Stimulated activated CD8-positive, alpha-beta memory T cell treated with anti-CD3 and anti-CD28 coated beads, Interleukin-4, amount 100 ng/mL, for 24 hours (primary cell): ENCODE measurements around the gene ERFE.

Source experiments
- DNase-seq: peaks from one replicate; pipeline ENCODE4 v3.0.0-alpha.2; 2020; ENCODE audit warnings: low read depth

Gene ERFE

DNA sequence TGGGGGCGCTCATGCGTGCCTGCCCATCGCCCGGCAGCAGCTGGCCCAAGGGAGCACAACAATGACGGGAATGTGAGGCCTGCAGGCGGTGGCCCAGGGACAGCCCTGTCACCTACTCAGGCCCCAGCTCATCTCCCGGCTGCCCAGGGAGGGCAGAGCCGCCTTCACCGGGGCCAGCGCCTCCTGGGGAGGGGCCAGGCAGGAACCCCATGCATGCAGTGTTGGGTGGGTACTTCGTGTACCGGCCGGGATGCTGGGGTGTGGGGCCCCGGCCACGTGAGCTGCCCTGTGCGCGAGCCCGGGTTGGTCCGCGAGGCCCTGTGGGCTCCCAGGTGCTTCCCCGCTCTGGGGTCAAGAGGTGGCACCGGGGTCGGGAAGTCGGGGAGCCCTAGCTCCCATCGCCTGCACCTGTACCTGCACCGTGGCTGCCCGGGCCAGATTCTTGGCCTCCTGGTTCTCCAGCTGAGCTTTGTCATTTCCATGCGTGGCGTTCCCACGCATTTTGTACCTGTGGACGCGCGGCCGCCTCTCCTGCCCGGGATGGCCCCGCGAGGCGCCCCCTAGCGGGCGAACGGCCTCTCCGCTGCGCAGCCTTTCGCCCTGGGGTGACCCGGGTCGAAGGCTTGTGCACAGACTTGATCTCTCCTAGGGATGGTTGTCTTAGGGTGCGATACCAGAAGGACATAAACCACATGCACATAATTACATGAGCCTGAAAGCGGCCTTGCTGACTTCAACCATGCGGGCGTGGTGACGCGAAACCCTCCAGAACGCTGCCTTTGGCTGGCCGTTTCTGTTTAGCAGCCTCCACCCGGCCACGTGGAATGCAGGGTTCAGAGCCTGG, 19.4 kb upstream of the ERFE start:
- peak; percentile 22 for DNase-seq

DNA sequence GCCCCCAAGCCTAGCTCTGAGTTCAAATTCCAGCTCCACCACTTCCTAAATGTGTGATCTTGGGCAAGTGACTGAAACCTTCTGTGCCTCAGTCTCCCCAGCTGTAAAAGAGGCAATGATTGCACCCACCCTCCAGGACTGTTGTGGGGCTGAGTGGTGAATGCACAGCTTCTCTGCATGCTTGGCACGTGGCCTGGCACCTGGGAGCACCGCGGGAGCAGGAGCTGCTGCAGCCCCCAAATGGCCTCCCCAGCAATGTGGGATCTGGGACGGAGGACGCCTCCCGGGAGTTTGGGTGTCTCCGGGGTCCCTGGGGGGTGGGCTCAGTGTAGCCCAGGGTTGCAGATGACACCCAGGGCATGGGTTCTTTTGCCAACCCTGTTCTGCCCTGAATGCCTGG, 18.7 kb upstream of the ERFE start:
- no peak for DNase-seq

DNA sequence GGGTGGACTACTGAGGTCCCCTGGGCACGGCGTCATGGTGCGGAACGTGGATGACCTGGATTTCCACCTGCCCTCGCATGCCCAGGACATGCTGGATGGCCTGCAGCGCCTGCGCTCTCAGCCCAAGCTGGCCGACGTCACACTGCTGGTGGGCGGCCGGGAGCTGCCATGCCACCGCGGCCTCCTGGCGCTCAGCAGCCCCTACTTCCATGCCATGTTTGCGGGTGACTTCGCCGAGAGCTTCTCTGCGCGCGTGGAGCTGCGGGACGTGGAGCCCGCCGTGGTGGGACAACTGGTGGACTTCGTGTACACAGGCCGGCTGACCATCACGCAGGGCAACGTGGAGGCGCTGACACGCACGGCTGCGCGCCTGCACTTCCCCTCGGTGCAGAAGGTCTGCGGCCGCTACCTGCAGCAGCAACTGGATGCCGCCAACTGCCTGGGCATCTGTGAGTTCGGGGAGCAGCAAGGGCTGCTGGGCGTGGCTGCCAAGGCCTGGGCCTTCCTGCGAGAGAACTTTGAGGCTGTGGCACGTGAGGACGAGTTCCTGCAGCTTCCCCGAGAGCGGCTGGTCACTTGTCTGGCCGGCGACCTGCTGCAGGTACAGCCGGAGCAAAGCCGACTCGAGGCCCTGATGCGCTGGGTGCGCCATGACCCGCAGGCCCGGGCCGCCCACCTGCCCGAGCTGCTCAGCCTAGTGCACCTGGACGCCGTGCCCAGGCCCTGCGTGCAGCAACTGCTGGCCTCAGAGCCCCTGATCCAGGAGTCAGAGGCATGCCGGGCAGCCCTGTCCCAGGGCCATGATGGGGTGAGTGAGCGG, 17.8 kb upstream of the ERFE start:
- no peak for DNase-seq

DNA sequence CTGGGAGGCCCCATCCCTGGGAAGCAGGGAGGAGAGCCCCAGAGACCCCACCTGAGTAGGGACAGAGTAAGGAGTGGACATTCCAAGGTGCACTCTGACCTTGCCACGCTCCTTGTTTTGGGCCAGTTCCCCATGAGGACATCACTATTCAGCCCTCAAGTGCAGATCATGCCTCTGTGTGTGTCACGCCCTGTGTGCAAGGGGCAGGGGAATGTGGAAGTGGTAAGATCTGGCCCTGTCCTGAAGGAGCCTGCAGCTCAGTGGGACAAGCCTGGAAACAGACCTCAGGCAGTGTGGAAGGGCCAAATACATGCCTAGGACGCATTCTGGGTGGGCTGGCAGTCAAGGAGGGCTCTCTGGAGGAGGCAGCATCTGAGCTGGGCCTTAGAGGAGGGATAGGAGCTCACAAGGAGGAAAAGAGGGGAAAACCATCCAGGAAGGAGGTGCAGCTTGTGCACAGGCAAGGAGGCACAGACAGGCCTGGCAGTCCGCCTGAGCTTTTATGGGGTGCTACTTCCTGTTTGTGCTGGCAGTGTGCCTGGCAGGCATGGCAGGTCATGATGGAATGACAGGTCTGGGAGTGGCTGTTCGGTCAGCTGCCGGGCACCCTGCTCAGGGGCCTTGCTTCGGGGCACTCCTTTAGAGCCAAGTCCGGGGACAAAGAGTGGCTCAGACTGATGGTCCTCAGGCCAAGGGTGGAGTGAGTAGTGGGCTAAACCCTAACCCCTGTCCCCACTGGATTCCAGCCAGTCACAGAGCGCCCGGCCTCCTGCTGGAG, 17.0 kb upstream of the ERFE start:
- DNase-seq: no peak

DNA sequence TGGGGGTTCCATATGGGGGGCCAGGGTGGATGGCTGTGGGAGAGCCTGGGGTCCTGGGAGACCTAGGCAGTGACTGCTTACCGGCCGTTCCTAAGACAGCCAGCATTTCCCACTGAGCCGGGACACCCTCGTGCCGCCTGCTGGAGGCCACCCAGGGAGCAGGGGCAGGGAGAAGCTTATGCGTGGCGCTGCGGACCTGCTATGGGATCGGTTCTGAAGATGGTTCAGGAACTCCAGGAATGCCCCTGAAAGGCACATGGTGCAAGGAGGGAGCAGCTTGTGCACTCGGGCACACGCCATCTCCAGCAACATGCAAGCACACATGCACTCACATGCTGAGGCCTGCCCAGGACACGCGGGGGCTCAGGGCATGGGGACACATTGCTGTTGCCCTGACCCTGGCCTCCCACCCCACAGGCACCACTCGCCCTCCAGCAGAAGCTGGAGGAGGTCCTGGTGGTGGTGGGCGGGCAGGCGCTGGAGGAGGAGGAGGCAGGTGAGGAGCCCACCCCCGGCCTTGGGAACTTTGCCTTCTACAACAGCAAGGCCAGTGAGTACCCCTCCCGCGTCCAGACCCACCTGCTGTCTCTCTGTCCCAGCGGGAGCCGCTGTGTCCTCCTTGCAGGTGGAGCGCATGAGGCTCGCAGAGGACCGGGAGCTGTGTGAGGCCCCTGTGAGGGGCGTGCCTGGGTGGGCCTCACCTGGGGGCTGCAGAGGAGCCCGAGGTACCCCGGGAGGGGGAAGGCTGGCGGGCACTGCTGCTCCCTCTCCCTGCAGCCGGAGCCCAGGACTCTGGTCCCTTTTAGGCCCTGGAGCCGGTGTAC, 16.2 kb upstream of the ERFE start:
- DNase-seq: no peak

DNA sequence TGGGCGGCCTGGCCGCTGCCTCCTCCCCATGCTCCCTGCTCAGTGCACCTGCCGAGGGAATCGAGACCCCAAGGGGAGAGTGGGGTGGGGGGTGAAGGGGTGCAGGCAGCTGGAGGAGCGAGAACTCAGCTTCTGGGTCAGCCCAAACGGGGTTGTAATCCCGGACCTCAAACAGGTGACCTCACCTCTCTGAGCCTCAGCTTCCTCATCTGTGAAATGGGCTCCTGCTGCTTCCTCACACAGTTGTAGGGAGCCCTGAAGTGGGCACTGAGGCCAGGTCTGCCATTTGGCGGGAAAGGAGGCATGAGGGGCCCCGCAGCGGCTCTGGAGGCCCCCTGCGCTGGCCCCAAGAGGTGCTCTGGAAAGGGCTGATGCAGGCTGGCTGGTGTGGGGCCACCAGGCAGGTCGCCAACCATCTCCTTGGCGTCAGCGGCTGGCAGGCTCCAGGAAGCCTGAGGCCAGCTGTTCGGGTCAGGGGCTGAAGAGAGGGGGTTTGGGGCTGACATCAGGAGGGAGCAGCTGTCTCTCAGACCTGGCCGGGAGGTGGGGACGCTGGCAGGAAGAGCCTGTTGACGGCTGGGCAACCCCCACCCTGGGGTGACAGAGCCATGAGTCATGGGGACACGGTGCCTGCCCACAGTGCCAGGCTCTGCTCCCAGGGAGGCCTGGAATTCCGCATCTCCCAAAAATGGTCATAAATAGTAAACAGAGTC, 15.4 kb upstream of the ERFE start:
- DNase-seq: no peak

DNA sequence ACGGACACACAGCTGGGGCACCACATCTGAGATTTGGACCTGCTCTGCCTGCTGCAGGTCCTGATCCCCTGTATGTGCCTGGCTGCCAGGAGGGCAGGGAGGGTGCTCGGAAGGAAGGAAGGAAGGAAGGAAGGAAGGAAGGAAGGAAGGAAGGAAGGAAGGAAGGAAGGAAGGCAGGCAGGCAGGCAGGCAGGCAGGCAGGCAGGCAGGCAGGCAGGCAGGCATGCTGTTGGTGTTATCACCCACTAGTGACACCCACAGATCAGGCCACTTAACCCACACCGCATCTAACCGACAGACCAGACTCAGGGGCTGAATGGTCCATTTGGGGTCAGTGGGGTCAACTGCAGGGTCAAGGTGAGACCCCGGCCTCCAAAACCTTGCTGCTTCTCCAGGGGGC, 14.5 kb upstream of the ERFE start:
- no peak for DNase-seq

DNA sequence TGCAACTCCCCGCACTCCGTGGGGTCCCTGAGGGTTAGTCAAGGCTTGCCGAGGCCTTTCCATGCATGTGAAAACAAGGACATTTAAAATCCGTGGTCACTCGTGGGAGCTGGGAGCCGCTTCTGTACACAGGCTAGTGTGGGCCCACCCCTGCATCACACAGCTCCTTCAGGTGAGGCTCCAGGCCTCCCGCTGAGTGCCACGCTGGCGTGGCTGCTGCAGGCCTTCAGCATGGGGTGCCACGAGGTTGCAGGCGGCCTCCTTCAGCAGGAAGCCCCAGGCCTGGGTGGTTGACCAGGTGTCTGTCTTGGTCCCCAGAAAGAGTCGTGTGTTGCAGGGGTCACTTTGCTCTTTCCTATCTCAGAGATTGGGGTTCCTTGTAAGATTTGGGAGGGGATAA, 13.7 kb upstream of the ERFE start:
- DNase-seq: no peak

DNA sequence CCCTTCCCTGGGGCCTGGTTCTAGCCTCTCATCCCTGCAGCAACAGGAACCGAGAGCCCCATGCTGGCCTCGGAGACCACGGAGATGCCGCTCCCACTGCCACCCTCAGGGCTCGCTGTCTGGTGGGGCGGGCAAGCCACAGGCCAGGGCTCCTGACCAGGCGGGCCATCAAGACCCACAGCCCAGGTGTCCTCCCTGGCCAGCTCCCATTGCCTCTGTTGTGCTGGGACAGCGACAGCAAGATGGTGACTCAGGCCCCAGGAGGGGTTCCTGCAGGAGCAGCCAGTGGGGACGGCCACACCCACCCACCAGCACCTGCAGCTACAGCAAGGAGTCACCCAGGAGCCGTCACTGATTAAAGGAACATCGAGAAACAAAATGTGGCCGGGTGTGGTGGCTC, 12.9 kb upstream of the ERFE start:
- DNase-seq: no peak

DNA sequence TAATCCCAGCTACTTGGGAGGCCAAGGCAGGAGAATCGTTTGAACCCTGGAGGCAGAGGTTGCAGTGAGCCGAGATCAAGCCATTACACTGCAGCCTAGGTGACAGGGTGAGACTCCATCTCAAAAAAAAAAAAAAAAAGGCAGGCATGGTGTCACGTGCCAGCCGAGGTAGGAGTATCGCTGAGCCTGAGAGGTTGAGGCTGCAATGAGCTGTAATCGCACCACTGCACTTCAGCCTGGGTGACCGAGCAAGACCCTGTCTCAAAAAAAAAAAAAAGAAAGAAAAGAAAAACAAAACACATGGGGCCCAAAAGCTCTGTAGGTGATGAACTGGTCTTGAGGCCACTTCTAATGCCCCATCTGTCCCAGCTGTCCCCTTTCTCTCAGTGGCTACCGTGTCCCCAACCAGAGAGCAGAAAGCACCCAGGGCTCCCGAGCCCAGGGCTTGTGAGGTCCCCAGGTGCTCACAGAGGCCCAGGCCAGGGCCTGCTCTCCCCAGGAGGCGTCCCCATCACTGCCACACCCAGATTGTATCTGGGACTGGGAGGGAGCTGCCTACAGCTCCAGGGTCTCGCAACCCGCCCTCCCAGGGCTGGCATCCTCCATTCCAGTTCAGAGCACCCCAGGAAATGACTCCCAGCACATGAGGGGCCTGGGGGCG, 11.8 kb upstream of the ERFE start:
- no peak for DNase-seq

DNA sequence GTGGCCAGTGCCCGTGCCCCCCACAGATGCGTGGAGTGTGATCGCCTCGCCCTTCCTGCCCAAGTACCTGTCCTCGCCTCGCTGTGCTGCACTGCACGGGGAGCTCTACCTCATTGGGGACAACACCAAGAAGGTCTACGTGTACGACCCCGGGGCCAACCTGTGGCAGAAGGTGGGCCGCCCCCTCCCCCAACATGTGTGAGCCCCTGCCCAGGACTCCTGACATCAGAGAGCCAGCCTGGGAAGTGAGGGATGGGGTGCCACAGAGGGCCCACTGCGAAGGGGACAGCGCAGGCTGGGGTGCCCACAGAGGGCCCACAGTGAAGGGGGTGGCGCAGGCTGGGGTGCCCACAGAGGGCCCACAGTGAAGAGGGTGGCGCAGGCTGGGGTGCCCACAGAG, 9.8 kb upstream of the ERFE start:
- DNase-seq: no peak

DNA sequence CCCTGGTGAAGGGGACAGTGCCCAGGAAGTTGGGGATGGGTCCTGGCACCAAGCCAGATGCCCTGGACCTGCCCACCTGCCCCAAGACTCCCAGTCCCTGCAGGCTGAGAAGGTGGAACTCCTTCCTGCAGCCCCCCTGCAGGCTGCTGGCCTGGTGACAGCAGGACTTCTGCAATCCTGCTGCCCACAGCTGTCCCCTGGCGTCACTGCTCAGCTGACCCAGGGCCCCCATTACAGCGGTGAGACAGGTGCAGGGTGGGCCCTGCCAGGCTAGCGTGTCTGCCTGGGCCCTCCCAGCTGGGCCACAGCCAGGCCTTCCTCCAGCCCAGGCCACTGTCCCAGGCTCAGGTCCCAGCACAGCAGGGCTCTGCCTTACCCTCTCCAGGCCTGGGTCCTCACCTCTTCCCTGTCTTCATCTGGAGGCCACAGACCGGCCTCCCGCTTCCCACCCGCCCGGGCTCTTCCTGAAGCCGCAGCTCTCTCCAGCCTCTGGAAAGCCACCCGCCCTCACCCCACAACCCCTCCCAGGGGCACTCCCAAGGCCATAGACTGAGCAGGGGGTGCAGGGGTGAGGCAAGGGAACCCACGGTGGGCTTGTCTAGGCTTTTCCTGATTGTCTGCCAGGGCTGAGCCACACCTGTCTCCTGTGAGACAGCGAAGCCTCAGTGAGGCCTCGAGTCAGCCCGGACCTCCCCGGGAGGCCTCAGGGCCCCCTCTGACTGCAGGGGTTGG, 8.8 kb upstream of the ERFE start:
- DNase-seq: no peak

DNA sequence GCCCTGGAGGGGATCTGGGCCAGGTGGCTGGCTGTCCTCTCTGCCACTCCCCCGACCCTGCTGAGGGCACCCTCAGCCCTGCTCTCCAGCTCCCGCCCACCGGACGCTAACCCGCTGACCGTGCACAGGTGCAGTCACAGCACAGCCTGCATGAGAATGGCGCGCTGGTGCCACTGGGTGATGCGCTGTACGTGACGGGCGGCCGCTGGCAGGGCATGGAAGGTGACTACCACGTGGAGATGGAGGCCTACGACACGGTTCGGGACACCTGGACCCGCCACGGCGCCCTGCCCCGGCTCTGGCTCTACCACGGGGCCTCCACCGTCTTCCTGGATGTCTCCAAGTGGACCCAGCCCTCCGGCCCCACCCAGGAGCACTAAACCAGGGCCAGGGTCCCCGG, 8.1 kb upstream of the ERFE start:
- no peak for DNase-seq

DNA sequence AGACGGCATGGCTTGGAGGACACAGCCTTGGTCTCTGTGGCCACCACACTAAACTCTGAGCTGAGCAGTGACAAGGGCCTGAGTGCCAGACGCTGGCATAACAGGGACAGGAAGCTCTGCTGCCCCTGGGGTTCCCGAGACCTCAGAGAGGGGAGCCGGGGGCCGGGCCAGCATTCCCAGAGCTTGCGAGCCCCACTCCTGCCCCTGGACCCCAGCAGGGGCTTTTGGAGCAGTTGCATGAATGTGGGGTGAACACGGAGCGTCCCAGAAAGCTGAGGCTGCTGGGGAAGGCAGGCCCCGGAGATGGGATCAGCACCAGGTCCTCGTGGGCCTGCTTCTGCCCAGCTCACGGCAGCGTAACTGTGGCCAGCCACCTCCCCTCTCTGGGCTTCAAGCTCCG, 7.6 kb upstream of the ERFE start:
- DNase-seq: no peak

DNA sequence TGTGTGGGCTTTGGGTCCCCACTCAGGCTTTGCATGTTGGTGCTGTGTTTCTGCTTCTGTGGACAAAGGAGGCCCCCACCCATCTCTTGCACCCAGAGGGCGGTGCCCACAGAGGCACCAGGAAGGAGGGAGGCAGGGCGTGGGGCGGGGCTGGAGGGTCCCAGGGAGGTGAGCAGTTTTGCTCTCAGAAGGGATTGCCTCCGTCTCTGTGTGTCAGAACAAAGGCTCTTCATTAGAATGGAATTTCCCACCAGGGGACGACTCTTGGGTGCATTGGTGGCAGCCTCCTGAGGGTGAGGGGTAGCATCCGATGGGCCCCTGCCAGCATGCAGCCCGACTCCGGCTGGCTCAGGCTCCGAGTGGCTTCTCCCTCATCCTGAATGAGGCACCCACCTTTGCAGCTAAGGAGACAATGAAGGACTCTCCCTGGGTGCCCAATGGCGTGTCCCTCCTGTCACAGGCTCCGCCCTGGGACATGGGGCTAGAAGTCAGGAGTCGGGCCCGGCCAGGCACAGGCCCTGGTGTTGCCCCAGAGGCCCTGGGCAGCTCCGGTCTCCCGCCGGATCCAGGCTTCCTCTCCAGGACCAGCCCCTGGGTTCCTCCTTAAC, 7.0 kb upstream of the ERFE start:
- no peak for DNase-seq

DNA sequence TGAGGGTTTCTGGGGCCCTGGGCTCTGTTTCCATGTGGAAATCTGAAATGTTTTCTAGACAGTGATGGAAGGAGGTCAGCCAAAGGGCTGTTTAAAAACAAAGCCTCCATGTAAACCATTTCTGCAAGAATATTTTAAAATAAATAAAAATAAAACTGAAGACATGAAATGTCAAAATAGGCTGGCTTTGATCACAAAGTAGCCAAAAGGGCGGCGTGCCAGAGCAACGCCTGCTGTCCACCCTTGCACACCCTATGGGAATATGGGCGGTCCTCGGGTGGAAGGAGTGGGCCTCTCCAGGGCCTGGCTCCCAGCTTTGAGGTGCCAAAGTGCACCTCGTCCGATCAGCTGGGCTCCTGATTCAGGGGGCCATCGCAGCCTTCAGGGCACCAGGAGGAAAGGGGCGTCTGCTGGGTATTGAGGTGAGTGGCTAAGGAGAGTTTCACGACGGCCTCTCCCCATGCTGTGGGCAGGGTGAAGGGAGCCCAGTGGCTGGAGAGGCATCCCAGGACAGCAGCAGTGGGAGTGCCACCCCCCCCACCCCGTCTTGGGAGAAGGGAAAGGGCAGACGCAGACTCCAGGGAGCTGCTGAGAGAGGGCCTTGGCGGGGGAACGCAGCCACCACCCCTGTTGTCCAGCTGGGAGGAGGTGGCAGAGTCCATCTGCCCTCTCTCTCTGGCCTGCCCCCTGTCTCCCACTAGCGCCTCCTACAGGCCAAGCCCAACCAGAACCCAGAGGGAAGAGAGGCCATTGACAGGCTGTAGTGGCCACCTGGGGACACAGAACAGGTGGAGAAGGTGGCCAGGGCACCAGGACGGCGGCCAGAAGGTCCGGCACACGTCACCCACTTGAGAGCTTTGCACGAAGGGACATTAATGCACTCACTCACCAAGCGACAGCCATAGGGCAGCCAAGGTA, 5.7 kb upstream of the ERFE start:
- no peak for DNase-seq

DNA sequence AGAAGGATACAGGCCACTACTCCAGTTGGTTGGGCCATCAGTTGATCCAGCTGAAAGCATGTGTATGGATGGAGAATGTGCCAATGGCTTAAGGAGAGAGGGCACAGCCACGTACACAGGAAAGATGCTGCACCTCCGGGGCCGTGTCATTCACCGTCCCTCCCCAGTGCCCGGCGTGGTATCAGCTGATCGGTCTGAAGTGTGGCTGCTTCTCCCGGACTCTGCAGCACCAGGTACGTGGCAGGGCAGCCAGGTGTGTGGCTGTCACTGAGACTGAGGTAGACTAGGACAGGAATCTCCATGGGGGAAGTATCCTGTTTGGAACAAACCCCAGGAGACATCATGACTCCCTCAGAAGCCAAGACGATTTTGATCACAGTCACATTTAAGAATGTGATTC, 4.2 kb upstream of the ERFE start:
- DNase-seq: no peak

DNA sequence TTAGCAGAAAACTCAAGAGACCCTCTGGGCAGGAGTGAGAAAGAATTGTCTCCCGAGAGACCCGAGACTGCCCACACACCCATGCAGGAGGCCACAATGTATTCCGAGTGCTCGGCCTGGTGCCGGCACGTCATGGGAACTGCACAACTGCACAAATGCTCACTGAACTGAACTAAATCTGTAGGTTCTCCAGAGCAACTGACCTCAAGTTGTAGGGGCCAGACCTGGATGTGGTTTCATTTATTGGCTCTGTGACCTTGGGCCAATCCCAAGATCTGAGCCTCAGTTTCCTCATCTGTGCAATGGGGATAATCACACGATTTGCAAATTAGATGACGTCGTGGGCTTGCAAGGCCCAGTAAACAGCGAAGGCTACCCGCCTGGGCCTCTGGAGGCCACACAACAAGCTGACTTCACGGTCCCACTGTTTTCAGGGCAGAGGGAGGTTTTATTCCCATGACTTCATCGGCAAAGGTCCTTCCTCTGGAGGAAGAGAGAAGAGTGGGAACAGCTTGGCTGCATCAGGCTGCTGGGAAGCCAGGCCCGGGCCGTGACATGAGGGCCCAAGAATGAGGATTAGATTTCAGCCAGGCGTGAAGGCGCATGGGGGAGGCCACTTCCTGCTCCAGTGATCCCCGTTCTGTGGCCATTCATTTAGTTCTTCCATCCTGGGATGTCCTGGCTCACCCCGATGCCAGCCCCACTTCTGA, 3.6 kb upstream of the ERFE start:
- DNase-seq: no peak
